ENCODE results near the gene SLC5A12.

SLC5A12 gene

GRCh38 chr11:26743622-26744021 lies 21.8 kb upstream of the SLC5A12 start:
- H3K9ac ChIP-seq (ENCODE audit: low read length), result no peak overlapping the region
- H3K27me3 ChIP-seq (ENCODE audit: control insufficient read depth, insufficient read depth, low read length), result no peaks in the 10 kb centered on the region
- H3K36me3 ChIP-seq (ENCODE audit: control insufficient read depth, insufficient read depth, low read length), result no peaks in the 10 kb centered on the region
- no peaks in the 10 kb centered on the region for H3K4me1 ChIP-seq (ENCODE audit: control insufficient read depth, insufficient read depth, low read length)
- no peaks in the 10 kb centered on the region for H3K9me3 ChIP-seq (ENCODE audit: control insufficient read depth, low read length)
- H3K4me3 ChIP-seq (ENCODE audit: low read length), result no peak overlapping the region

GRCh38 chr11:26742966-26743365 lies 21.1 kb upstream of the SLC5A12 start:
- no peak overlapping the region for H3K9ac ChIP-seq (ENCODE audit: low read length)
- no peaks in the 10 kb centered on the region for H3K4me1 ChIP-seq (ENCODE audit: control insufficient read depth, insufficient read depth, low read length)
- H3K4me3 ChIP-seq (ENCODE audit: low read length), result no peak overlapping the region
- no peaks in the 10 kb centered on the region for H3K36me3 ChIP-seq (ENCODE audit: control insufficient read depth, insufficient read depth, low read length)
- H3K27me3 ChIP-seq (ENCODE audit: control insufficient read depth, insufficient read depth, low read length), result no peaks in the 10 kb centered on the region
- no peaks in the 10 kb centered on the region for H3K9me3 ChIP-seq (ENCODE audit: control insufficient read depth, low read length)

GRCh38 chr11:26741036-26741435 lies 19.2 kb upstream of the SLC5A12 start:
- no peaks in the 10 kb centered on the region for H3K27me3 ChIP-seq (ENCODE audit: control insufficient read depth, insufficient read depth, low read length)
- H3K9me3 ChIP-seq (ENCODE audit: control insufficient read depth, low read length), result no peaks in the 10 kb centered on the region
- H3K36me3 ChIP-seq (ENCODE audit: control insufficient read depth, insufficient read depth, low read length), result no peaks in the 10 kb centered on the region
- no peaks in the 10 kb centered on the region for H3K4me1 ChIP-seq (ENCODE audit: control insufficient read depth, insufficient read depth, low read length)
- H3K4me3 ChIP-seq (ENCODE audit: low read length), result no peak overlapping the region
- no peak overlapping the region for H3K9ac ChIP-seq (ENCODE audit: low read length)

- no peak overlapping the region for H3K4me3 ChIP-seq (ENCODE audit: low read length)
- no peaks in the 10 kb centered on the region for H3K27me3 ChIP-seq (ENCODE audit: control insufficient read depth, insufficient read depth, low read length)
- no peaks in the 10 kb centered on the region for H3K9me3 ChIP-seq (ENCODE audit: control insufficient read depth, low read length)
- no peak overlapping the region for H3K9ac ChIP-seq (ENCODE audit: low read length)
- H3K4me1 ChIP-seq (ENCODE audit: control insufficient read depth, insufficient read depth, low read length), result no peaks in the 10 kb centered on the region
- no peaks in the 10 kb centered on the region for H3K36me3 ChIP-seq (ENCODE audit: control insufficient read depth, insufficient read depth, low read length)
Measured at GRCh38 chr11:26739366-26740073, 17.7 kb upstream of the SLC5A12 start.

GRCh38 chr11:26734691-26735090 lies 12.8 kb upstream of the SLC5A12 start:
- Histone ChIP-seq H3K27me3 (ENCODE audit: control insufficient read depth, insufficient read depth, low read length) (no peaks in the 10 kb centered on the region), H3K9ac (ENCODE audit: low read length) (no peak overlapping the region), H3K36me3 (ENCODE audit: control insufficient read depth, insufficient read depth, low read length) (no peaks in the 10 kb centered on the region), H3K4me3 (ENCODE audit: low read length) (no peak overlapping the region), H3K4me1 (ENCODE audit: control insufficient read depth, insufficient read depth, low read length) (no peaks in the 10 kb centered on the region), H3K9me3 (ENCODE audit: control insufficient read depth, low read length) (no peaks in the 10 kb centered on the region)

- no peaks in the 10 kb centered on the region for H3K36me3 ChIP-seq (ENCODE audit: control insufficient read depth, insufficient read depth, low read length)
- H3K9ac ChIP-seq (ENCODE audit: low read length), result no peak overlapping the region
- H3K27me3 ChIP-seq (ENCODE audit: control insufficient read depth, insufficient read depth, low read length), result no peaks in the 10 kb centered on the region
- H3K4me1 ChIP-seq (ENCODE audit: control insufficient read depth, insufficient read depth, low read length), result no peaks in the 10 kb centered on the region
- H3K4me3 ChIP-seq (ENCODE audit: low read length), result no peak overlapping the region
- H3K9me3 ChIP-seq (ENCODE audit: control insufficient read depth, low read length), result no peaks in the 10 kb centered on the region
Measured at GRCh38 chr11:26731084-26731456, 9.2 kb upstream of the SLC5A12 start.

- no peak overlapping the region for H3K9ac ChIP-seq (ENCODE audit: low read length)
- H3K4me3 ChIP-seq (ENCODE audit: low read length), result no peak overlapping the region
- H3K9me3 ChIP-seq (ENCODE audit: control insufficient read depth, low read length), result no peaks in the 10 kb centered on the region
- no peaks in the 10 kb centered on the region for H3K27me3 ChIP-seq (ENCODE audit: control insufficient read depth, insufficient read depth, low read length)
- no peaks in the 10 kb centered on the region for H3K4me1 ChIP-seq (ENCODE audit: control insufficient read depth, insufficient read depth, low read length)
- no peaks in the 10 kb centered on the region for H3K36me3 ChIP-seq (ENCODE audit: control insufficient read depth, insufficient read depth, low read length)
Measured at GRCh38 chr11:26730414-26731083, 8.7 kb upstream of the SLC5A12 start.

GRCh38 chr11:26729284-26729683 lies 7.4 kb upstream of the SLC5A12 start:
- no peak overlapping the region for H3K9ac ChIP-seq (ENCODE audit: low read length)
- no peaks in the 10 kb centered on the region for H3K27me3 ChIP-seq (ENCODE audit: control insufficient read depth, insufficient read depth, low read length)
- no peaks in the 10 kb centered on the region for H3K36me3 ChIP-seq (ENCODE audit: control insufficient read depth, insufficient read depth, low read length)
- H3K4me3 ChIP-seq (ENCODE audit: low read length), result no peak overlapping the region
- no peaks in the 10 kb centered on the region for H3K9me3 ChIP-seq (ENCODE audit: control insufficient read depth, low read length)
- no peaks in the 10 kb centered on the region for H3K4me1 ChIP-seq (ENCODE audit: control insufficient read depth, insufficient read depth, low read length)

- H3K4me1 ChIP-seq (ENCODE audit: control insufficient read depth, insufficient read depth, low read length), result no peaks in the 10 kb centered on the region
- no peak overlapping the region for H3K4me3 ChIP-seq (ENCODE audit: low read length)
- H3K27me3 ChIP-seq (ENCODE audit: control insufficient read depth, insufficient read depth, low read length), result no peaks in the 10 kb centered on the region
- H3K9me3 ChIP-seq (ENCODE audit: control insufficient read depth, low read length), result no peaks in the 10 kb centered on the region
- H3K36me3 ChIP-seq (ENCODE audit: control insufficient read depth, insufficient read depth, low read length), result no peaks in the 10 kb centered on the region
- no peak overlapping the region for H3K9ac ChIP-seq (ENCODE audit: low read length)
Measured at GRCh38 chr11:26726960-26727359, 5.1 kb upstream of the SLC5A12 start.

- H3K36me3 ChIP-seq (ENCODE audit: control insufficient read depth, insufficient read depth, low read length), result no peaks in the 10 kb centered on the region
- H3K4me3 ChIP-seq (ENCODE audit: low read length), result no peak overlapping the region
- H3K9me3 ChIP-seq (ENCODE audit: control insufficient read depth, low read length), result no peaks in the 10 kb centered on the region
- no peaks in the 10 kb centered on the region for H3K4me1 ChIP-seq (ENCODE audit: control insufficient read depth, insufficient read depth, low read length)
- H3K9ac ChIP-seq (ENCODE audit: low read length), result no peak overlapping the region
- no peaks in the 10 kb centered on the region for H3K27me3 ChIP-seq (ENCODE audit: control insufficient read depth, insufficient read depth, low read length)
Measured at GRCh38 chr11:26719998-26720397, 1.9 kb downstream of the SLC5A12 start.

- no peaks in the 10 kb centered on the region for H3K36me3 ChIP-seq (ENCODE audit: control insufficient read depth, insufficient read depth, low read length)
- no peaks in the 10 kb centered on the region for H3K27me3 ChIP-seq (ENCODE audit: control insufficient read depth, insufficient read depth, low read length)
- no peak overlapping the region for H3K4me3 ChIP-seq (ENCODE audit: low read length)
- H3K9me3 ChIP-seq (ENCODE audit: control insufficient read depth, low read length), result no peaks in the 10 kb centered on the region
- no peaks in the 10 kb centered on the region for H3K4me1 ChIP-seq (ENCODE audit: control insufficient read depth, insufficient read depth, low read length)
- no peak overlapping the region for H3K9ac ChIP-seq (ENCODE audit: low read length)
Measured at GRCh38 chr11:26719289-26719973, 2.4 kb downstream of the SLC5A12 start.

- no peak overlapping the region for H3K4me3 ChIP-seq (ENCODE audit: low read length)
- no peak overlapping the region for H3K9ac ChIP-seq (ENCODE audit: low read length)
- H3K9me3 ChIP-seq (ENCODE audit: control insufficient read depth, low read length), result no peaks in the 10 kb centered on the region
Measured at GRCh38 chr11:26717771-26718170, 4.1 kb downstream of the SLC5A12 start.

More at GRCh38 chr11:26717771-26718170, 4.1 kb downstream of the SLC5A12 start:
- no peaks in the 10 kb centered on the region for H3K4me1 ChIP-seq (ENCODE audit: control insufficient read depth, insufficient read depth, low read length)
- no peaks in the 10 kb centered on the region for H3K27me3 ChIP-seq (ENCODE audit: control insufficient read depth, insufficient read depth, low read length)
- H3K36me3 ChIP-seq (ENCODE audit: control insufficient read depth, insufficient read depth, low read length), result no peaks in the 10 kb centered on the region

Measured in mucosa of stomach (tissue), 1 donor.